Cardiac septum (tissue), 1 donor: ENCODE results near the gene KCNG3. TPM values are rescaled to one million over a fixed set of nuclear protein-coding genes. Genes with fewer than 3 reads are reported as not detected.

Source experiments
- DNase-seq: peaks from one replicate; pipeline ENCODE4 v3.0.0-alpha.2; 2020; ENCODE audit warnings: low spot score
- intact Hi-C: fragments of 100-400 bp; cut with DNase I; formaldehyde crosslinking; loops from one replicate; pipeline ENCODE4 v1.14.0; 2022
- long read RNA-seq: library from polyadenylated mRNA; unstranded; transcript quantifications from one replicate; pipeline ENCODE4 v2.0.0, GENCODE V29; 2021
- total RNA-seq: library from RNA; stranded (reverse); fragmentation: NEBNext Ultra II Directional; extraction: Animal tissue kit (Norgen Biotek cat#: 25700); gene quantifications from one replicate; pipeline ENCODE4 v1.2.1, GENCODE V29; 2021
- donor health status: DM: no; HTN: no; CAD: no.

The KCNG3 gene, protein sequence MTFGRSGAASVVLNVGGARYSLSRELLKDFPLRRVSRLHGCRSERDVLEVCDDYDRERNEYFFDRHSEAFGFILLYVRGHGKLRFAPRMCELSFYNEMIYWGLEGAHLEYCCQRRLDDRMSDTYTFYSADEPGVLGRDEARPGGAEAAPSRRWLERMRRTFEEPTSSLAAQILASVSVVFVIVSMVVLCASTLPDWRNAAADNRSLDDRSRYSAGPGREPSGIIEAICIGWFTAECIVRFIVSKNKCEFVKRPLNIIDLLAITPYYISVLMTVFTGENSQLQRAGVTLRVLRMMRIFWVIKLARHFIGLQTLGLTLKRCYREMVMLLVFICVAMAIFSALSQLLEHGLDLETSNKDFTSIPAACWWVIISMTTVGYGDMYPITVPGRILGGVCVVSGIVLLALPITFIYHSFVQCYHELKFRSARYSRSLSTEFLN
- total RNA-seq = not detected
- long read RNA-seq = 0 reads

DNA sequence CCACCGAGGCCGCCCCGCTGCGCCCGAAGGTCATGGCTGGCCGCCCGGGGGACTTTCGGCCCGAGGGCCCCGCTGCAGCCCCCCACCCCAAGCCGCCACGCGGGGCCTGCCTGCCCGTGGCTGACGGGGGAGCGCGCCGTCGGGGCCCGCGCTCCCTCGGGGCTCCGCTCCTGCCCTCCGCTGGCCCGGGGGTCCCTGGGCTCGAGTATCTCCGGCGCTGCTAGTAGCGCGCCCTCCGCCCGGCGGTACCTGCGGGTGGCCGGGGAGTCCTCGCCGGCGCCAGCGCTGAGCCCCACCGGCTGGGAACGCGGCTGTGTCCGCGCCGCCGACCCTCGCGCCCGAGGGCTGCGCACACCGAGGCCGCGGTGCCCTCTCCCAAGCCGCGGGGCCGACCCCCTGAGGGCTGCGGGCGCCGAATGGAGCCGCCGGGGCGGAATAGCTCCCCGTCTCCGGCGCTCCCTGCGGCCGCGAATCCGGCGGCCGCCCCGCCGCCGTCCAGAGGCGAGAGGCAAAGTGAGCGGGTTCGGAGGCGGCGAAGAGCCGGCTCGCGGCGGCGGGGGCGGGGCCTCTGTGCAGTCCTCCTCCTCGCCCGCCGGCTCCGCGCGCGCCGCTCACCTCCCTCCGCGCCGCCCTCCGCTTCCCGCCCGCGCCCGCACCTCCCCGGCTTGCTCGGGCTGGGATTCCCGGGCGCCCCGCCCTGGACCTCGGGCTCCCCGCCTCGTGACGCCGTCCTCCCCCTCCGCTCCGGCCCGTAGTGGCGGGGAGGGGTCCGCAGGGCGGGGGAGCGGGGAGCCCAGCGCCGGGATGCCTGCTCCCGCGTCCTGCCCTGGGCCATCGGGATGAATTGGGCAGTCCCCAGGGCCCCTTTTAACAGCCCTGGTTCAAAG lies at the start of gene KCNG3:
Gene KCNG3, minus strand, starts transcription at position 515 of the 887 bp plus-strand sequence. Its CDS starts 481 bp downstream, at position 34.
- no peak for DNase-seq
- intact Hi-C loops = no loop called here

DNA sequence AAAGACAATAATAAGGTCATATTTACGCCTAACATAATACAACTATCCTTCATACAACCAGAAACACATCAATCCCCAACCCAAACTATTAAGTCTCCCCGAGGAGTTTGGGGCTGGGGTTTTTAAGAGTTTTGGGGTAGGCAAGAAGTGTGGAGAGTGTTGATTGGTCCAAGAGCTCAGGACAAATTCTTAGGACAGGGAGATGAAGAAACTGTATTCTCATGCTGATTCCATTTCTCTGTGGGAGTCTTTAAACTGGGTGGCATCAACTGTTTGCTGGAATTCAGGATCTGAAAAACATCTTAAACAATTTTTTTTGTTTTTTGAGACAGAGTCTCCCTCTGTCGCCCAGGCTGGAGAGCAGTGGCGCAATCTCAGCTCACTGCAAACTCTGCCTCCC lies 49.1 kb upstream of the KCNG3 start:
- DNase-seq = no peak
- intact Hi-C loops = no loop called here

DNA sequence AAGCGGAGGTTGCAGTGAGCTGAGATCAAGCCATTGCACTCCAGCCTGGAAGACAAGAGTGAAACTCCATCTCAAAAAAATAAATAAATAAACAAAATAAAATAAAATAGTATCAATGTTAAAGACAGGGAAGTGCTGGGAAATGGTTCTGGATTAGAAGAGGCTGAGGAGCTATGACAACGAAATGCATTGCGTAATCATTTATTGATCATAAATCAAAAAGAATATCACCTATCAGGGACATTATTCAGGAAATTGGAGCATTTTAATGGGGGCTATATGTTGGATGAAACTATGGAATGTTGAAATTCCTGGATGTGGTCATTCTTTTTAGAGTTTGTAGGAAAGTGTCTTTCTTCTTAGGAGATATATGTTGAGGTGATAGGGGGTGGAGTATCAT lies 43.7 kb upstream of the KCNG3 start:
- intact Hi-C loops = no loop called here
- no peak for DNase-seq

DNA sequence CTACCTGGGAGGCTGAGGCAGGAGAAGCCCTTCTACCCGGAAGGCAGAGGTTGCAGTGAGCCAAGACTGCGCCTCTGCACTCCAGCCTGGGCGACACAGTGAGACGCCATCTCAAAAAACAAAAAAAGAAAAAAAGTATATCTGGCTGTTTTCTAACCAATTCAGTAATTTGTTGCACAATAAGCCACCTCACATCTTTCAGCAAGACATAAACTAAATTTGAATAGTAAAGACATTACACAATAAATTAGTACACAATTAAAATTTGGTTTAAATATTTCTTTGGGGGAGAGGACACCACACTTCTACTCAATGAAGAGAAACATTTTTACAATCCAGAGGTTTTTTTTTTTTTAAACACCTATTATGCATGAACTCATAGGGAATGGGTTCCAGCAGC lies 38.6 kb upstream of the KCNG3 start:
- DNase-seq = no peak
- intact Hi-C loops = no loop called here

DNA sequence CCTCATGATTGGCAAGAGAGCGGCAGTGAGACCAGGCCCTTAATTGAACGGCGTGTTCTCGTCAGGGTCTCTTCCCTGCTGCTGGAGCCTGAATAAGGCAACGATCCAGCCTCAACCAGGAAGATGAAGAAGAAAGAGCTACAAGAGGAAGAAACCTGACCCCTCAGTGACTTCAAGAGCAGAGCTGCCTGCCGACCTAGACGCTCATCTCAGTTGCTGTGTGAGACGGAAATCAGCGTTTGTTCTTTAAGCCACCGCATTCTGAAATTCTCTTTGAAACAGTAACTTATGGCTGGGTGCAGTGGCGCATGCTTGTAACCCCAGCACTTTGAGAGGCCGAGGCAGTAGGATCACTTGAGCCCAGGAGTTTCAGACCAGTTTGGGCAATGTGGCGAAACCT lies 29.6 kb upstream of the KCNG3 start:
- no peak for DNase-seq
- intact Hi-C loops = no loop called here

DNA sequence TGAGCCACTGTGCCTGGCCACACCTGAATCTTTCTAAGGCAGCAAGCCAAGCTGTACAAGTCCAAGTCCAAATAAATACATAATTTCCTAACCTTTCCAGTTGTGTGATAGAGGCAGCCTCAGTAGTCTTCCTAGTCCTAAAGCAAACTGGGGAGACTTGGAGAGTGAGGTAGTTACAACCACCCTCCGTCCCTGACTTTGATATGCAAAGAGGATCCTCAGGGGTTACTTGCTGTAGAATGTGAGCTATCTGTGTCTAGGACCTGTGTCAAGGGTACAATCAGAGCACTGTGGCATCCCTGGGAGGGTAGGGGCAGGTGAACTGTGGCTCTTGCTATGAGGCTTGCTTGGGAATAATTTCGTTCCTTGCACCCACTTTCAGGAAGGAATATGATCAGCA lies 28.3 kb upstream of the KCNG3 start:
- intact Hi-C loops = no loop called here
- DNase-seq = no peak

DNA sequence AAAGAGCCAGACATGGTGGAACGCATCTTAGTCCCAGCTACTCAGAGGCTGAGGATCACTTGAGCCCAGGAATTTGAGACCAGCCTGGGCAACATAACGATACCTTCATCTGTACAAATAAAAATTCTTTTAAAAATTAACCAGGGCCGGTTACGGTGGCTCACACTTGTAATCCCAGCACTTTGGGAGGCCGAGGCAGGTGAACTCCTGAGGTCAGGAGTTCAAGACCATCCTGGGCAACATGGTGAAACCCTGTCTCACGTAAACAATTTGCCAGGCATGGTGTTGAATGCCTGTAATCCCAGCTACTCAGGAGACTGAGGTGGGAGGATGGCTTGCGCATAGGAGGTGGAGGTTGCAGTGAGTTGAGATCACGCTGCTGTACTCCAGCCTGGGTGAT lies 25.8 kb upstream of the KCNG3 start:
- no peak for DNase-seq

DNA sequence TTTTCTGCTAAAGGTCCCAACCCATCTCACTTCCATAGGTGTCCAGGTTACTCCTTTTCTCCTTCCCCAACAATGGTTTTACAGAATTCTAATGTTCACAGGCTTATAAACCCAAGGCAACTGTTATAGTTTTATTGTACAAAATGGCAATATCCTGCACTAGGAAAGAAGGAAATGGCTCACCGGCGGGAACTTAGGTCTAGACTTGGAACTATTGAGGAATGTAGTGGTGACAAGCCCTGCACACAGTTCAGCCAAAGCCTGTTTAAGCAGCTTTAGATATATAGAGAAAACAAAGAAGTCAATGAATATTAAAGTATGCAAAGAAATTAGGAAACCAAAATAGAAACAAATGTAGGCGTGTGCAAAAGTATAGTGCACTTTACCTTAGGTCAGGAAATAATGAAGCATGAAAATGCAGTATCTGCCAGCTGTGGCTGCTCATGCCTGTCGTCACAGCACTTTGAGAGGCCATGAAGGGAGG lies 22.7 kb upstream of the KCNG3 start:
- no peak for DNase-seq
- intact Hi-C loops = no loop called here

More for the DNA sequence above, 25.8 kb upstream of the KCNG3 start:
- intact Hi-C loops = no loop called here

DNA sequence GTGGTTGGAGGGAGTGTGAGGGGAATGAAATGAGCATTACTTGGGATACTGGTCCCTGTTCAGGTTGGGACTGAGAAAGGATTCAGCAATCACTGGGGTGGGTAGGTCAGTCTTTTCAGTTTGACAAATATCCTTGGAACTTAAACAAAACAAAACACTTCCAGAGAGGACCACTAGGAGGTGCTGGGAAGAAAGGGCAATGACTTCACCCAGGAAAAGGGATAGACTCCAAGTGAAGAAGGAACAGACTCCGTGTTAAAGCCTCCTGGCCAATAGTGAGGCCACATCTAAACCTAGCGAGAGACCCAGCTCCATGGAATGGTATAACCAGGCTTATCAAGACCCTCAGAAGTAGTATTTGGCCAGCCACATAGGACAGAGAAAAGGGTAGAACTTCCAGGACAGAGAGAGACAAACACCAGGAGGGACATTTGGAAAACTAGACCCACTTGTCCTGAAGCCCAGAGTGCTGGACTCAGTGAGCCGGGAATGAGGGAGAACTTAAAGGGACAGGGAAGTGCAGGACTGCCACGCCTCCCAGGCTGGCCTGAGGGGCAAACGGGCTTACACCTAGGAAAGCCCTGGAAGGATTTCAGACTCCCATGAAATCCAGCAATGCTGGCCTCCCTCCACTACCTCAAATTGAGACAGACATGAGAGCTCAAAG lies 19.6 kb upstream of the KCNG3 start:
- no peak for DNase-seq
- intact Hi-C loops = loop anchor here (5.0 kb wide), 1 partner anchor 149 kb away; no protein-coding TSS in a partner anchor

DNA sequence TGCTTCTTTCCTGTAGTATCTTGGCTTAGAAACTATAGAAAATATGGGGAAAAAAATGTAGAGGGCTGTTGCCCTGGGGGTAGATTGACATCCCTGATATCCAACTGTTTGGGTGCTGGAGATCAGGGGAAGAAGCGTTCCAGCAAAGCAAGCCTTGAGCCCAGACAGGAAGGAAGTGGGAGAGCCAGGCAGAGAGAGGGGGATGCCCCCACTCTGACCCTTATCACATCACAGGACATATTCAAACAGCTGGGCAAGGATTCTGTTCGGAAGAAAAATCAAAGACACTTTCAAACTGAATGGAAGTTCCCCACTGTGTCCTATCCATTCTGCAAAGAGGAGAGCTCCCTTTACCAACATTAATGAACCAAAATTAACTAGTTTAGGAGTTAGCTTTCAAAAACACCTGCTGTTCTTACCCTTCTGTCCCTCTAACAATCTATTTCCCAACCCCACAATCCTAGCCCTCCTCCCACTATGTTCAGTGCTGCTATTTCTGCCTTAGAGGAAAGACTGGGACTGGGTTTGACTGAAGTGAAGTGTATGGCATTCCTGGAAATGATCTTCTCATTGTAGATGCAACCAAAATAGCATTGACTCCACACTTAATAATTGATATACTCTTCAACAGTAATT lies 16.9 kb upstream of the KCNG3 start:
- intact Hi-C loops = loop anchor here (5.0 kb wide), 1 partner anchor 152 kb away; no protein-coding TSS in a partner anchor
- DNase-seq = no peak

DNA sequence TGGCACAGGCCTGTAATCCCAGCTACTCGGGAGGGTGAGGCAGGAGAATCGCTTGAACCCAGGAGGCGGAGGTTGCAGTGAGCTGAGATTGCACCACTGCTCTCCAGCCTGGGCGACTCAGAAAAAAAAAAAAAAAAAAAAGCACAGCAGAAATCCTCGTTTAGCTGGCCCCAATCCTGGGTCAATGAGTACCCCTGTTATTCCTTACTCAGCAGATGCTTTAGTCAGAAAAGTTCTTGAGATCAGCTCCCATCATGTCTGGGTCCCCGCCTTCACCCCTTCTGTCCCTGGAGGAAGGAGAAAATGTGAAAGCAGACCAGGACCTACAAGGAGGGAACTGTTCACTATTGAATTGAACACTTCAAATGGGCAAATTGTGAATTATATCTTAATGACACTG lies 16.4 kb upstream of the KCNG3 start:
- intact Hi-C loops = loop anchor here (5.0 kb wide), 1 partner anchor 152 kb away; no protein-coding TSS in a partner anchor

DNA sequence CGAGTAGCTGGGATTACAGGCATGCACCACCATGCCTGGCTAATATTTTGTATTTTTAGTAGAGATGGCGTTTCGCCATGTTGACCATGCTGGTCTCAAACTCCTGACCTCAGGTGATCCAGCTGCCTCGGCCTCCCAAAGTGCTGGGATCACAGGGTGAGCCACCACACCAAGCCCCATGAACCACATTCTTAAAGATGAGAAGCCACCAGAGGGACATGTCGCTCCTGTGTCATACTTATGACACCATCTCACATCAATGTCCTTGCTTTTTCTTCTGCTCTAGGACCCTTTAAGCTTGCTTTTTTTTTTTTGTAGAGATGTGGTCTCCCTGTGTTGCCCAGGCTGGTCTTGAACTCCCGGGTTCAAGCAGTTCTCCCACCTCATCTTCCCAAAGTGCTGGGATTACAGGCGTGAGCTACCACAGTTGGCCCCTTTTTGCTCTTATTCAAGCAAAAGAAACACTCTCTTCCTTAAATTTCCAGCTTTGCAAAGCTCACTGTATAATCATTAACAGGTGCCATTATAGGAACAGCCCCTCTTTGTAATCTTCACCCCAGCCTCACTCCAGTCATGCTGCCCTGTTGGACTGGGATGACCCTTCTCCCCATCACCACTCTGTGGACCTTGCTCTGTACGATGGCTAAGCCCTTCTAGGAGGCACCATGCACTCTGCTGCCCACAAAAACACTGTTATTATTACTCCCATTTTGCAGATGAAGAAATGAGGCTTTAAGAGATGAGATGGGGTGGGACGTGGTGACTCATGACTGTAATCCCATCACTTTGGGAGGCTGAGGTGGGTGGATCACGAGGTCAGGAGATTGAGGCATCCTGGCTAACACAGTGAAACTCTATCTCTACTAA lies 10.8 kb upstream of the KCNG3 start:
- intact Hi-C loops = no loop called here

More for the DNA sequence above, 16.4 kb upstream of the KCNG3 start:
- DNase-seq = no peak

DNA sequence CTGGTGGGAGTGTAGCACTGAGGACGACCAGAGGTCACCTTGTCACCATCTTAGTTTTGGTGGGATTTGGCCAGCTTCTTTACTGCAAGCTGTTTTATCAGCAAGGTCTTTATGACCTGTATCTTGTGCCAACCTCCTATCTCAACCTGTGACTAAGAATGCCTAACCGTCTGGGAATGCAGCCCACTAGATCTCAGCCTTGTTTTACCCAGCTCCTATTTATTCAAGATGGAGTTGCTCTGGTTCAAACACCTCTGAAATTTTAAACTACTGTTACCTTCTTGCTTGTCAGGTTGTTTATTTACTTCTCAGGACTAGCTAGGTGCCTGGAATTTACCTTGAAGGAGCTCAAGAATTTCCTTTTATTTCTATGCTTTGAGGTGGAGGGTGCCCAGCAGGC lies 9.5 kb upstream of the KCNG3 start:
- intact Hi-C loops = no loop called here
- DNase-seq = no peak

More for the DNA sequence above, 10.8 kb upstream of the KCNG3 start:
- no peak for DNase-seq

DNA sequence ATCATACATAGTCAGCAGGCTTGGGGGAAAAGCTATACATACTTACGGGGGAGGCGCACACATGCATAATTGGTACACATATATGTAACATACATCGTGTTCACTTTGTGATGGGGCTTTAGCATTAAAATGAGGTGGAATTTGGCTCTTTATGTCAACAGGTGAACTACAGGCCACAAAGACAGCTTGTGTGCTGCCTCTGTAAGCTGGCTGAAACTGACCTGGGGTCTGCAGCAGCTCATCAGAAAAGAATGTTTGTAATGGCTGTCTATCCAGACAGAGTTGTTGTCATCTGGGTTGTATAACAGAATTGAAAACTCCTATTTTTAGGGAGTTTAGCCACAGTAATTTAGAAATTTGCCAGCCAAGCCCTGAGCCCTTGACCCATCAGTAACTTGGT lies 4.7 kb upstream of the KCNG3 start:
- no peak for DNase-seq
- intact Hi-C loops = no loop called here

DNA sequence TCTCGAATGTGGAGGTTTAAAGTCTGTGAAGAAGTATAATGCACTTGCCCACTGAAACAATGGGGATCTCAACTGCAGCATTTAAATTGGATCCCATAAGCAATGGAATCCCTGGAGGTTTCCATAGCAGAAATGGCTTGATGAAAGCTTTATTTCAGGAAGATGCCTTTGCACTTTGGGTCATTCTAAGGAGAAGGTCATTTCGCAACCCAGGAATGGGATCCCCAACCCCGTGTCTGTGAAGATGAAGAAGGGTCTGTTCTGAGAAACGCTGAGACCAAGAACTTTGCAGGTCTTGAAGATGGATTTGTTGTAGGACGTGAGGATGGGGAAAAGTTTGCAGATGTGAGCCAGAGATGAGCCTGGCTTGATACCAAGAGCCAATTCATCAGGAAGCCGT lies 1.8 kb upstream of the KCNG3 start:
- no peak for DNase-seq

DNA sequence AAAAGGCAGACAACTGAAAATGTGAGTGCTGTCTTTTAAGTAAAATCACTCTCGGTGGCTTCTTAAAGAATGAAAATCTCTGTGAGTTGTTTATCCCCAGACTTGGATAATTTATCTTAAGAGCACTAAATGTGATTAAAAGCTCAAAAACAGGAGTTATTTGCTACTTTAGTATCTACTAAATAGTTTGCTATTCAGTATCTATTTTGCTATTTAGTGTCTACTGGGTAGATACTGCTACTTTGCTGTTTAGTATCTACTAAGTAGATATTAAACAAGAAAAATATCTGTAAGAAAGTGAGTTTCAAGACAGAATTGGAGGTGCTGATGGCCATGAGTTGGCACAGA lies 1.4 kb upstream of the KCNG3 start:
- intact Hi-C loops = loop anchor here (1.0 kb wide), 1 partner anchor 168 kb away; no protein-coding TSS in a partner anchor
- no peak for DNase-seq

More for the DNA sequence above, 1.8 kb upstream of the KCNG3 start:
- intact Hi-C loops = loop anchor here (1.0 kb wide), 1 partner anchor 168 kb away; no protein-coding TSS in a partner anchor

DNA sequence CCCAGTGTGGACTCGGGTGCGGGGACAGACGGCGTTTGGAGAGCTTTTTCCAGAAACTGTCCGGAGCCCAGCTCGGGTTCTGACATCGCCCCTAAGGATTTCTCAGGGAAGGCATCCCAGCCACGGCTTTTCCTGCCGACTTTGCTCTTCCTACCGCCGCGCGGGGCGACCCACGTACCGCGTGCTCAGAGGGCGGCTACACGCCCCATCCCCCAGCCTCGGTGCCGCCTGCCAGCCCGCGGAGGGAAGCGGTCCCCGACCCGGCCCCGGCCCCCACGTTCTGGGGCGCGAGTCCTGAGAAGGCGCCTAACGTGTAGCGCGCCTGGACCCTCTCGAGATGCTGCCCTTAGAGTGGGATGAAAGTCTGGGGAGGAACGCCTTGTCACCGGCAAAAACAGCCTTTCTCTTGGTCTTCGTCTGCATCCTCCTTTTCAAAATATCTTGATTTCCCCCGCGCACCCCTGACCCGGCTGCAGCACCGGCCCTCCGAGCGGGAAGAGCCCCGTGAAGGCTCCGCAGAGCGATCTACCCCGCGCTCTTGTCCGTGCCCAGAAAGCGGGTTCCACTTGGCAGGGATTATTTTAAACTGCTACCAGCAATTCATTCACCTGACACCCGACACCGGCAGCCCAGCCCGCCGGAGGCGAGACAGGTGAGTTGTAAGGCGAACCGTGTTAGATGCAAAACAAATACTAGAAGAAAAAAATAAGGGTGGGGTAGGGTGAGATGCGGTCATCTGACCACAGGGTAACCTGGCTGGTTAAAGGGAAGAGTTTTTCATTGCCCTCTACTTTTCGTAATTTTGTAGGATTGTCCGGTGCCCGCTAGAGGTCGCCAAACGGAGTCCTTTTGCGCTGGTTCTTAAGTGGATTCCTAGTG lies 812 bp upstream of the KCNG3 start:
- no peak for DNase-seq
- intact Hi-C loops = loop anchor here (1.0 kb wide), 1 partner anchor 169 kb away; no protein-coding TSS in a partner anchor
